DND-41 (cell line): ENCODE measurements around the gene RALGAPA2.

ENCODE experiments used
- CTCF ChIP-seq: IDR thresholded peaks from 2 replicates; pipeline ENCODE4 v1.5.1; 2012; ENCODE audit warnings: borderline replicate concordance, low read length, moderate library complexity, mild to moderate bottlenecking; ENCODE audit not compliant: poor library complexity, severe bottlenecking; ENCODE audit errors: extremely low read depth
- EZH2 ChIP-seq: IDR thresholded peaks from 3 replicates; pipeline ENCODE4 v1.6.1; 2012; ENCODE audit warnings: borderline replicate concordance, low read depth, mild to moderate bottlenecking, moderate library complexity, low read length, inconsistent platforms; ENCODE audit not compliant: severe bottlenecking

GRCh38 chr20:20463933-20464374, 248.5 kb downstream of the RALGAPA2 start:
- no peak for TF ChIP-seq CTCF
- TF ChIP-seq EZH2: no peak
